Endothelial cell of umbilical vein (primary cell): ENCODE data around the gene FZD8. TPM values are rescaled to one million over a fixed set of nuclear protein-coding genes. Genes with fewer than 3 reads are reported as not detected.

Experiments used
- BruUV-seq: library from RNA; stranded (reverse); fragments of 400-500 nt; replicated peaks from 2 replicates; lab custom pipeline; 2021; lab: Mats Ljungman, UMichigan
- CTCF ChIA-PET: fragments of 300-600, 350-600 bp; sonication (Branson Sonifier 250); formaldehyde crosslinking; loops from one replicate; lab custom pipeline; 2021; ENCODE audit warnings: antibody characterized with exemption, inconsistent platforms; lab: Charles Lee
- POLR2A ChIA-PET: fragments of 300-600, 350-600 bp; sonication (Branson Sonifier 250); formaldehyde crosslinking; loops from one replicate; lab custom pipeline; 2021; ENCODE audit warnings: antibody characterized with exemption, inconsistent platforms; lab: Charles Lee
- DNase-seq: peaks from one replicate; pipeline ENCODE4 v3.0.0-alpha.2; 2011; ENCODE audit warnings: low read depth, low spot score
- FAIRE-seq: peaks from 2 replicates; lab custom pipeline; 2011; peaks lifted over from hg19 to GRCh38; lab: Jason Lieb, UNC
- H2AFZ ChIP-seq: 2 replicates; pipeline ENCODE4 v1.6.0; 2012; ENCODE audit warnings: low read depth, low read length, control low read depth, inconsistent platforms
- H3K27ac ChIP-seq: 2 replicates; pipeline ENCODE4 v1.5.1; 2011; ENCODE audit warnings: low read depth, mild to moderate bottlenecking, control low read depth, low read length, moderate library complexity; ENCODE audit not compliant: insufficient read depth
- H3K27me3 ChIP-seq, 2 experiments: 2 replicates each; pipeline versions ENCODE4 v1.6.0 to v1.6.1; 2011; ENCODE audit warnings: low read length in 2 of 2, mixed read lengths in 1 of 2; ENCODE audit not compliant: control insufficient read depth in 2 of 2, insufficient read depth in 2 of 2
- H3K36me3 ChIP-seq, 2 experiments: 2 replicates in 1 of 2; 3 replicates in 1 of 2; pipeline ENCODE4 v1.5.1; 2011; ENCODE audit warnings: low read length in 2 of 2, mild to moderate bottlenecking in 1 of 2, moderate library complexity in 1 of 2; ENCODE audit not compliant: control insufficient read depth in 2 of 2, insufficient read depth in 2 of 2; ENCODE audit errors: extremely low read depth in 1 of 2
- H3K4me1 ChIP-seq: 3 replicates; pipeline ENCODE4 v1.5.1; 2011; ENCODE audit warnings: mild to moderate bottlenecking, low read length; ENCODE audit not compliant: control insufficient read depth, insufficient read depth; ENCODE audit errors: extremely low read depth
- H3K4me2 ChIP-seq: 2 replicates; pipeline ENCODE4 v1.6.1; 2011; ENCODE audit warnings: low read length, control low read depth, mixed read lengths; ENCODE audit not compliant: insufficient read depth
- H3K4me3 ChIP-seq, 3 experiments: fragments of 200-600 bp in 1 of 3; sonication (generic), shearing (Covaris generic) in 1 of 3; replicated peaks in 1 of 3; 2 replicates each; pipeline ENCODE4 v1.5.1; 2011 to 2016; ENCODE audit warnings: control low read depth in 3 of 3, low read length in 3 of 3, mild to moderate bottlenecking in 2 of 3, inconsistent platforms in 1 of 3, low read depth in 1 of 3, moderate library complexity in 1 of 3; ENCODE audit not compliant: insufficient read depth in 1 of 3
- H3K79me2 ChIP-seq: 2 replicates; pipeline ENCODE4 v1.6.0; 2012; ENCODE audit warnings: low read length, inconsistent platforms; ENCODE audit not compliant: control insufficient read depth, insufficient read depth
- H3K9ac ChIP-seq: replicated peaks from 2 replicates; pipeline ENCODE3; 2011; ENCODE audit warnings: low read length, control low read depth; ENCODE audit not compliant: insufficient read depth; ENCODE audit errors: extremely low read depth
- H3K9me1 ChIP-seq: replicated peaks from 3 replicates; pipeline ENCODE4 v1.6.0; 2011; ENCODE audit warnings: mild to moderate bottlenecking, low read length; ENCODE audit not compliant: control insufficient read depth, insufficient read depth; ENCODE audit errors: extremely low read depth
- H3K9me3 ChIP-seq: replicated peaks from 2 replicates; pipeline ENCODE4 v1.5.1; 2012; ENCODE audit warnings: low read length, inconsistent platforms; ENCODE audit not compliant: control insufficient read depth, insufficient read depth
- H4K20me1 ChIP-seq: replicated peaks from 2 replicates; pipeline ENCODE3; 2011; ENCODE audit warnings: mild to moderate bottlenecking, low read length; ENCODE audit not compliant: control insufficient read depth, insufficient read depth; ENCODE audit errors: extremely low read depth
- EZH2 ChIP-seq: IDR thresholded peaks from 2 replicates; pipeline ENCODE4 v1.6.1; 2012; ENCODE audit warnings: borderline replicate concordance, low read depth, mild to moderate bottlenecking, moderate library complexity, low read length, inconsistent platforms; ENCODE audit not compliant: severe bottlenecking
- FOS ChIP-seq: IDR thresholded peaks from 2 replicates; pipeline ENCODE4 v1.6.1; 2011; ENCODE audit warnings: mild to moderate bottlenecking, low read length, moderate library complexity, borderline replicate concordance; ENCODE audit not compliant: insufficient read depth
- GATA2 ChIP-seq: IDR thresholded peaks from 2 replicates; pipeline ENCODE4 v1.7.0; 2011; ENCODE audit warnings: low read depth, mild to moderate bottlenecking, moderate library complexity, mixed read lengths, low read length; ENCODE audit not compliant: insufficient read length, insufficient read depth
- JUN ChIP-seq: IDR thresholded peaks from 2 replicates; pipeline ENCODE4 v1.6.1; 2011; ENCODE audit warnings: borderline replicate concordance, low read depth; ENCODE audit not compliant: insufficient read length, insufficient read depth
- MYC ChIP-seq: IDR thresholded peaks from one replicate; pipeline ENCODE4 v1.6.1; 2011; ENCODE audit warnings: mild to moderate bottlenecking, low read depth, low read length
- POLR2A ChIP-seq: IDR thresholded peaks from 2 replicates; pipeline ENCODE4 v1.6.1; 2012; ENCODE audit warnings: low read depth, mild to moderate bottlenecking, control low read depth, low read length
- POLR2AphosphoS5 ChIP-seq: IDR thresholded peaks from 2 replicates; pipeline ENCODE4 v1.6.1; 2012; ENCODE audit warnings: low read depth, mild to moderate bottlenecking, control low read depth, low read length, moderate library complexity; ENCODE audit not compliant: insufficient read depth
- dilution Hi-C: fragments of 300-500 bp; cut with MboI; formaldehyde crosslinking; loops from one replicate; pipeline ENCODE4 v1.15.0; 2019; ENCODE audit warnings: low sequenced_read_pairs; ENCODE audit not compliant: extremely low pct_ligation_motif_present
- intact Hi-C: fragments of 100-400 bp; cut with micrococcal nuclease; formaldehyde crosslinking; loops from one replicate; pipeline ENCODE4 v1.10.0; 2022
- polyA plus RNA-seq, 4 experiments: library from polyadenylated mRNA; depleted of rRNA in 3 of 4; stranded (reverse) in 3 of 4; unstranded in 1 of 4; fragments of >200 nt; gene quantifications; 2 replicates each; pipeline versions ENCODE4 v1.2.1 to v1.2.3, GENCODE V29; 2011 to 2012; ENCODE audit warnings: missing spikeins in 1 of 4
- total RNA-seq: library from RNA; stranded (reverse); gene quantifications from 2 replicates; pipeline ENCODE4 v1.2.3, GENCODE V29; 2021
- TF ChIP-seq, protein P1 (sequence below): IDR thresholded peaks from 2 replicates; pipeline ENCODE4 v1.6.1; 2011; ENCODE audit not compliant: insufficient read depth, insufficient read length
- TF ChIP-seq, protein P2 (sequence below), 2 donors: IDR thresholded peaks; 1 replicate in 1 of 2; 2 replicates in 1 of 2; pipeline ENCODE4 v1.5.1; 2011; ENCODE audit warnings: low read length in 2 of 2, mild to moderate bottlenecking in 2 of 2, moderate library complexity in 2 of 2, control low read depth in 1 of 2, inconsistent platforms in 1 of 2, low read depth in 1 of 2; ENCODE audit not compliant: insufficient read depth in 1 of 2; ENCODE audit errors: extremely low read depth in 1 of 2

The FZD8 gene
- total and polyA plus RNA-seq, 2 donors (not counting 3 experiments of a cell fraction or from before 2014, with no cell fraction given), result 6.2 to 11.1 TPM

DNA sequence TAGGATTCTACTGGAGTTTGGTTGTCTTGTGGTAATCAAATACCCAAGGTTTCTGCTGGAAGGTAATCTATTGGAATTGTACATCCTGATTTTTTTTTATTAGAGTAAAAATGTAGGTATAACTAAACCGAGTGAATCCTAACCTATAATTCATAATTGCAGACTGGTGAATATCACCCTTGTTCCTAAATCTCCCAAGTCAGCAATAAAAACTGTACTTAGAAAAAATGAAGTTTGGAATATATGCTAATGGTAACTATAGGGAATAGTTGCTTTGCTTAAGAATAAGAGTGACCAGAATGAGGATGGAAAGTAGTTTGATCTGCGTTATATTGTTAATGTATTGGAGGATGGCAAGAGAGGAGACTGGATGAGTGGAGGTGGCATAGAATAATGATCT is 10.7 kb upstream of the FZD8 start:
- H4K20me1 ChIP-seq, result no peaks in the 10 kb centered on the region
- FAIRE-seq (no peak), DNase-seq (no peak)
- ChIA-PET POLR2A (no interaction called here), CTCF (no interaction called here)
- no peaks in the 10 kb centered on the region for H3K9me1 ChIP-seq
- H3K4me2 ChIP-seq, result no peak overlapping the region
- BruUV-seq, result no TSS peak
- TF ChIP-seq, protein P1, sequence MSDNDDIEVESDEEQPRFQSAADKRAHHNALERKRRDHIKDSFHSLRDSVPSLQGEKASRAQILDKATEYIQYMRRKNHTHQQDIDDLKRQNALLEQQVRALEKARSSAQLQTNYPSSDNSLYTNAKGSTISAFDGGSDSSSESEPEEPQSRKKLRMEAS, result no peak
- TF ChIP-seq POLR2A (no peak), GATA2 (no peak), MYC (no peak), POLR2AphosphoS5 (no peak), JUN (no peak), EZH2 (no peak), FOS (no peak)
- TF ChIP-seq, protein P2, sequence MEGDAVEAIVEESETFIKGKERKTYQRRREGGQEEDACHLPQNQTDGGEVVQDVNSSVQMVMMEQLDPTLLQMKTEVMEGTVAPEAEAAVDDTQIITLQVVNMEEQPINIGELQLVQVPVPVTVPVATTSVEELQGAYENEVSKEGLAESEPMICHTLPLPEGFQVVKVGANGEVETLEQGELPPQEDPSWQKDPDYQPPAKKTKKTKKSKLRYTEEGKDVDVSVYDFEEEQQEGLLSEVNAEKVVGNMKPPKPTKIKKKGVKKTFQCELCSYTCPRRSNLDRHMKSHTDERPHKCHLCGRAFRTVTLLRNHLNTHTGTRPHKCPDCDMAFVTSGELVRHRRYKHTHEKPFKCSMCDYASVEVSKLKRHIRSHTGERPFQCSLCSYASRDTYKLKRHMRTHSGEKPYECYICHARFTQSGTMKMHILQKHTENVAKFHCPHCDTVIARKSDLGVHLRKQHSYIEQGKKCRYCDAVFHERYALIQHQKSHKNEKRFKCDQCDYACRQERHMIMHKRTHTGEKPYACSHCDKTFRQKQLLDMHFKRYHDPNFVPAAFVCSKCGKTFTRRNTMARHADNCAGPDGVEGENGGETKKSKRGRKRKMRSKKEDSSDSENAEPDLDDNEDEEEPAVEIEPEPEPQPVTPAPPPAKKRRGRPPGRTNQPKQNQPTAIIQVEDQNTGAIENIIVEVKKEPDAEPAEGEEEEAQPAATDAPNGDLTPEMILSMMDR (IDR thresholded peaks at IDR 0.05; ENCODE audit: extremely low read depth in 1 of 2, insufficient read depth in 1 of 2, low read depth in 1 of 2, low read length in 2 of 2), result no peak
- H3K4me3 ChIP-seq, result no peak overlapping the region
- no peaks in the 10 kb centered on the region for H3K4me1 ChIP-seq
- H2AFZ ChIP-seq, result no peak overlapping the region
- no peaks in the 10 kb centered on the region for H3K9me3 ChIP-seq
- no peak overlapping the region for H3K9ac ChIP-seq
- no peaks in the 10 kb centered on the region for H3K36me3 ChIP-seq
- dilution Hi-C loops (no loop called here), intact Hi-C loops (no loop called here)
- H3K27ac ChIP-seq, result no peak overlapping the region
- no peaks in the 10 kb centered on the region for H3K79me2 ChIP-seq
- peaks cover 3 to 7% of the 10 kb centered on the region in 2 experiments for H3K27me3 ChIP-seq
